ENCODE measurements around the gene GPBP1.

DNA sequence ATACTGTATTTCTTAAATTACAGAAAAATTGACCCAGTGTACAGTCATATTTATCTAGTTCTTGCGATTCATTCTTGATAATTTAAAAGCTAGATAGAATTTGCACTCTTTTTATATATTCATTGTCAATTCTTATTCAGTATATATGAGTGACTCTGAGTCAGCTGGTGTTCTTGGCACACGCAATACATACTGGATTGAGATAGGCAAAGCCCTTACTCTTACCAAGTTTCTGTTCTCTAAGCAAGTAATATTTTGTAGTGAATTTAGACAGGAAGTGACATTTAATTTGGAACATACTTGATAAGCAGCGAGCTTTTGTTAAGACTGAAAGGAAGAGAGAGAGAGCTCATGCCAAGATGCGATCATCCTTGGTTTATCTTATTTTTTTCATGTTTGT lies 57.7 kb downstream of the GPBP1 start:
- no peak for TF ChIP-seq EZH2phosphoT487 (IDR thresholded peaks at IDR 0.05; ENCODE audit: insufficient read depth, low read depth)
- no peak for TF ChIP-seq EZH2 (IDR thresholded peaks at IDR 0.05; ENCODE audit: insufficient read depth, poor library complexity, severe bottlenecking)

All from GM23248 (cell line).